ENCODE data around the gene LDHD. TPM values are rescaled to one million over a fixed set of nuclear protein-coding genes. Genes with fewer than 3 reads are reported as not detected.
A peak's percentile ranks its signal among the peaks of the same experiment; 100 is the strongest.

LDHD gene
- total RNA-seq, 1 donor from 2014 or later = 0.65 TPM

- no peak for DNase-seq (ENCODE audit: low spot score in 2 of 2, unreplicated experiment in 2 of 2)
- H3K27ac Mint-ChIP-seq = peak overlapping the region; percentile 2
- H3K27me3 Mint-ChIP-seq (ENCODE audit: low read depth) = no peaks in the 10 kb centered on the region
- H3K4me3 Mint-ChIP-seq = no peak overlapping the region
- peaks cover 11% of the 10 kb centered on the region for H3K36me3 Mint-ChIP-seq
- H3K4me1 Mint-ChIP-seq = peaks cover 23% of the 10 kb centered on the region
- TF ChIP-seq CTCF (IDR thresholded peaks at IDR 0.05; ENCODE audit: unreplicated experiment) = no peak
- H3K9me3 Mint-ChIP-seq = peaks cover 4% of the 10 kb centered on the region
These were observed 7.5 kb downstream of the LDHD start for GRCh38 chr16:75108792-75109731.

- H3K4me3 Mint-ChIP-seq = no peak overlapping the region
- no peak overlapping the region for H3K27ac Mint-ChIP-seq
- H3K36me3 Mint-ChIP-seq = peaks cover 13% of the 10 kb centered on the region
- DNase-seq (ENCODE audit: low spot score in 2 of 2, unreplicated experiment in 2 of 2) = no peak
- H3K27me3 Mint-ChIP-seq (ENCODE audit: low read depth) = no peaks in the 10 kb centered on the region
- no peak for TF ChIP-seq CTCF (IDR thresholded peaks at IDR 0.05; ENCODE audit: unreplicated experiment)
- peaks cover 19% of the 10 kb centered on the region for H3K4me1 Mint-ChIP-seq
- H3K9me3 Mint-ChIP-seq = peaks cover 6% of the 10 kb centered on the region
These were observed 9.1 kb downstream of the LDHD start for GRCh38 chr16:75107505-75107904.

GRCh38 chr16:75106351-75107274 is 10.0 kb downstream of the LDHD start:
- peaks cover 13% of the 10 kb centered on the region for H3K36me3 Mint-ChIP-seq
- DNase-seq (ENCODE audit: low spot score in 2 of 2, unreplicated experiment in 2 of 2) = no peak
- H3K27ac Mint-ChIP-seq = no peak overlapping the region
- no peaks in the 10 kb centered on the region for H3K27me3 Mint-ChIP-seq (ENCODE audit: low read depth)
- no peak overlapping the region for H3K4me3 Mint-ChIP-seq
- peaks cover 17% of the 10 kb centered on the region for H3K4me1 Mint-ChIP-seq
- peaks cover 6% of the 10 kb centered on the region for H3K9me3 Mint-ChIP-seq
- TF ChIP-seq CTCF (IDR thresholded peaks at IDR 0.05; ENCODE audit: unreplicated experiment) = no peak

GRCh38 chr16:75105306-75106061 is 11.1 kb downstream of the LDHD start:
- no peak for TF ChIP-seq CTCF (IDR thresholded peaks at IDR 0.05; ENCODE audit: unreplicated experiment)
- no peak overlapping the region for H3K4me3 Mint-ChIP-seq
- H3K4me1 Mint-ChIP-seq = peaks cover 8% of the 10 kb centered on the region
- H3K27ac Mint-ChIP-seq = peak overlapping the region; percentile 34
- H3K36me3 Mint-ChIP-seq = peaks cover 13% of the 10 kb centered on the region
- peaks cover 6% of the 10 kb centered on the region for H3K9me3 Mint-ChIP-seq
- no peaks in the 10 kb centered on the region for H3K27me3 Mint-ChIP-seq (ENCODE audit: low read depth)
- DNase-seq (ENCODE audit: low spot score in 2 of 2, unreplicated experiment in 2 of 2) = no peak

- H3K4me3 Mint-ChIP-seq = no peak overlapping the region
- no peak for TF ChIP-seq CTCF (IDR thresholded peaks at IDR 0.05; ENCODE audit: unreplicated experiment)
- DNase-seq (ENCODE audit: low spot score in 2 of 2, unreplicated experiment in 2 of 2) = no peak
- peaks cover 9% of the 10 kb centered on the region for H3K4me1 Mint-ChIP-seq
- no peak overlapping the region for H3K27ac Mint-ChIP-seq
- H3K9me3 Mint-ChIP-seq = peaks cover 6% of the 10 kb centered on the region
- no peaks in the 10 kb centered on the region for H3K27me3 Mint-ChIP-seq (ENCODE audit: low read depth)
- H3K36me3 Mint-ChIP-seq = peaks cover 13% of the 10 kb centered on the region
These were observed 11.7 kb downstream of the LDHD start for GRCh38 chr16:75104836-75105235.
